ENCODE data around the gene CDC42SE2. TPM values are rescaled to one million over a fixed set of nuclear protein-coding genes. Genes with fewer than 3 reads are reported as not detected.
"Not testable (repeated sequence)": the region's sequence is repeated elsewhere in the genome, so short reads cannot be mapped to it uniquely, and the experiment has no call there.

CDC42SE2 gene
- polyA plus RNA-seq, 1 experiment: 6.7 TPM

DNA sequence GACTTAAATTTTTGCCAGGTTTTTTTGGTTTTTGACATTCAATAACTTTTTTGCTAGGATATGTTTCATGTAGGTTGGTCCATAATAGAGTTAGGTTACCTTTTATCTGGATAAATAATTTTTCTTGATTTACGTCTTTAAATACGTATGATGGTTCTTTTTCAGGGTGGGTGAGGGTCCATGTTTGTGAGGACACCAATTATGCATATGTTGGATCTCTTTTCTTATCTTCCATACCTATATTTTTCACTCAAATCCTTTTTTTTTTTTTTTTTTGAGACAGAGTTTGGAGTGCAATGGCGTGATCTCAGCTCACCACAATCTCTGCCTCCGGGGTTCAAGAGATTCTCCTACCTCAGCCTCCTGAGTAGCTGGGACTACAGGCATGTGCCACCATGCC, 17.3 kb upstream of the CDC42SE2 start:
- Histone ChIP-seq H3K27me3 (ENCODE audit: control insufficient read depth, insufficient read depth, low read length) (no peaks in the 10 kb centered on the region), H3K36me3 (ENCODE audit: control insufficient read depth, insufficient read depth, low read length) (no peaks in the 10 kb centered on the region), H3K4me3 (ENCODE audit: low read depth, low read length) (no peak overlapping the region)
- ChIA-PET CTCF (interaction anchor here (1.2 kb wide), 1 partner anchor 169 kb away, joined by 3 read pairs; no protein-coding TSS in a partner anchor), POLR2A (no interaction called here)
- DNase-seq (ENCODE audit: low read depth): no peak
- TF ChIP-seq, protein P1, sequence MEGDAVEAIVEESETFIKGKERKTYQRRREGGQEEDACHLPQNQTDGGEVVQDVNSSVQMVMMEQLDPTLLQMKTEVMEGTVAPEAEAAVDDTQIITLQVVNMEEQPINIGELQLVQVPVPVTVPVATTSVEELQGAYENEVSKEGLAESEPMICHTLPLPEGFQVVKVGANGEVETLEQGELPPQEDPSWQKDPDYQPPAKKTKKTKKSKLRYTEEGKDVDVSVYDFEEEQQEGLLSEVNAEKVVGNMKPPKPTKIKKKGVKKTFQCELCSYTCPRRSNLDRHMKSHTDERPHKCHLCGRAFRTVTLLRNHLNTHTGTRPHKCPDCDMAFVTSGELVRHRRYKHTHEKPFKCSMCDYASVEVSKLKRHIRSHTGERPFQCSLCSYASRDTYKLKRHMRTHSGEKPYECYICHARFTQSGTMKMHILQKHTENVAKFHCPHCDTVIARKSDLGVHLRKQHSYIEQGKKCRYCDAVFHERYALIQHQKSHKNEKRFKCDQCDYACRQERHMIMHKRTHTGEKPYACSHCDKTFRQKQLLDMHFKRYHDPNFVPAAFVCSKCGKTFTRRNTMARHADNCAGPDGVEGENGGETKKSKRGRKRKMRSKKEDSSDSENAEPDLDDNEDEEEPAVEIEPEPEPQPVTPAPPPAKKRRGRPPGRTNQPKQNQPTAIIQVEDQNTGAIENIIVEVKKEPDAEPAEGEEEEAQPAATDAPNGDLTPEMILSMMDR (IDR thresholded peaks at IDR 0.05; ENCODE audit: insufficient read depth, low read depth, low read length): no peak

GRCh38 chr5:131250751-131251475, 12.9 kb upstream of the CDC42SE2 start:
- TF ChIP-seq, protein P1 (IDR thresholded peaks at IDR 0.05; ENCODE audit: insufficient read depth, low read depth, low read length): no peak
- Histone ChIP-seq H3K4me3 (ENCODE audit: low read depth, low read length) (no peak overlapping the region), H3K27me3 (ENCODE audit: control insufficient read depth, insufficient read depth, low read length) (no peaks in the 10 kb centered on the region), H3K36me3 (ENCODE audit: control insufficient read depth, insufficient read depth, low read length) (no peaks in the 10 kb centered on the region)
- ChIA-PET CTCF (interaction anchor here (1.0 kb wide), 1 partner anchor 12 kb away, joined by 3 read pairs; no protein-coding TSS in a partner anchor), POLR2A (no interaction called here)
- DNase-seq (ENCODE audit: low read depth): no peak

- ChIA-PET CTCF (interaction anchor here (0.6 to 0.7 kb wide), 2 partner anchors 89 to 743 kb away, joined by 3 read pairs; no protein-coding TSS in a partner anchor), POLR2A (interaction anchor here (0.6 kb wide), 1 partner anchor 12 kb away, joined by 3 read pairs; no protein-coding TSS in a partner anchor)
- TF ChIP-seq, protein P1 (IDR thresholded peaks at IDR 0.05; ENCODE audit: insufficient read depth, low read depth, low read length): no peak
- Histone ChIP-seq H3K36me3 (ENCODE audit: control insufficient read depth, insufficient read depth, low read length) (no peaks in the 10 kb centered on the region), H3K4me3 (ENCODE audit: low read depth, low read length) (no peak overlapping the region), H3K27me3 (ENCODE audit: control insufficient read depth, insufficient read depth, low read length) (no peaks in the 10 kb centered on the region)
- DNase-seq (ENCODE audit: low read depth): no peak
Observed at GRCh38 chr5:131252824-131253171, 11.1 kb upstream of the CDC42SE2 start.

DNA sequence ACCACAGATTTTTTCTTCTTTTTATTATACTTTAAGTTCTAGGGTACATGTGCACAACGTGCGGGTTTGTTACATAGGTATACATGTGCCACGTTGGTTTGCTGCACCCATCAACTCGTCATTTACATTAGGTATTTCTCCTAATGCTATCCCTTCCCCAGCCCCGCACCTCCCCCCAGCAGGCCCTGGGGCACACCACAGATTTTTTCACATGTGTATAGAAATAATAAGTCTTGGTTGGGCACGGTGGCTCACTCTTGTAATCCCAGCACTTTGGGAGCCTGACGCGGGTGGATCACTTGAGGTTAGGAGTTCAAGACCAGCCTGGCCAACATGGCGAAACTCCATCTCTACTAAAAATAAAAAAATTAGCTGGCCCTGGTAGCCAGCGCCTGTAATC, 9.8 kb upstream of the CDC42SE2 start:
- H3K4me3 ChIP-seq (ENCODE audit: low read depth, low read length); CTCF ChIA-PET; H3K36me3 ChIP-seq (ENCODE audit: control insufficient read depth, insufficient read depth, low read length); POLR2A ChIA-PET; DNase-seq (ENCODE audit: low read depth); H3K27me3 ChIP-seq (ENCODE audit: control insufficient read depth, insufficient read depth, low read length): not testable (repeated sequence)

- ChIA-PET CTCF (no interaction called here), POLR2A (no interaction called here)
- no peak for DNase-seq (ENCODE audit: low read depth)
- Histone ChIP-seq H3K4me3 (ENCODE audit: low read depth, low read length) (no peak overlapping the region), H3K27me3 (ENCODE audit: control insufficient read depth, insufficient read depth, low read length) (no peaks in the 10 kb centered on the region), H3K36me3 (ENCODE audit: control insufficient read depth, insufficient read depth, low read length) (no peaks in the 10 kb centered on the region)
- TF ChIP-seq, protein P1 (IDR thresholded peaks at IDR 0.05; ENCODE audit: insufficient read depth, low read depth, low read length): no peak
Observed at GRCh38 chr5:131254741-131255140, 9.1 kb upstream of the CDC42SE2 start.

DNA sequence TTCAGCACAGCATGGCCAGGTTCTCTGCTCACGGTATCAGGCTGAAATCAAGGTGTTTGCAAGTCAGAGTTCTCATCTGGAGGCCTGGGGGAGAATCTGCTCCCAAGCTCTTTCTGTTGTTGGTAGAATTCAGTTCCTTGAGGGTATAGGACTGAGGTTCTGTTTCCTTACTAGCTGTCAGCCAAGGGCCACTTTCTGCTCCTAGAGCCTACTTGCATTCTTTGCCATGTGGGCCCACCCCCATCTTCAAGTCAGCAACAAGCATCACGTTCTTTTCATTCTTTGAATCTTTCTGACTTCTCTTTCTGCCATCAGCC, 7.4 kb upstream of the CDC42SE2 start:
- ChIA-PET CTCF (no interaction called here), POLR2A (no interaction called here)
- DNase-seq (ENCODE audit: low read depth): no peak
- Histone ChIP-seq H3K4me3 (ENCODE audit: low read depth, low read length) (no peak overlapping the region), H3K36me3 (ENCODE audit: control insufficient read depth, insufficient read depth, low read length) (no peaks in the 10 kb centered on the region), H3K27me3 (ENCODE audit: control insufficient read depth, insufficient read depth, low read length) (no peaks in the 10 kb centered on the region)
- TF ChIP-seq, protein P1 (IDR thresholded peaks at IDR 0.05; ENCODE audit: insufficient read depth, low read depth, low read length): no peak

All from BJ (cell line).